WTC11 (cell line): Measurements from ENCODE around the gene ACACA. TPM values are rescaled to one million over a fixed set of nuclear protein-coding genes. Genes with fewer than 3 reads are reported as not detected.

Experiments
- ATAC-seq: fragments of 200-7000 bp; cut with Tn5 transposase; 2 replicates; pipeline ENCODE4 v1.10.0; 2021; ENCODE audit warnings: mild to moderate bottlenecking, moderate library complexity
- CTCF ChIA-PET: fragments of 300-600 bp; sonication (Branson Sonifier 250); formaldehyde crosslinking; loops from one replicate; lab custom pipeline; 2021; ENCODE audit warnings: antibody characterized with exemption; lab: Charles Lee
- POLR2A ChIA-PET: fragments of 350-600 bp; sonication (Branson Sonifier 250); formaldehyde crosslinking; loops from one replicate; lab custom pipeline; 2021; ENCODE audit warnings: antibody characterized with exemption; lab: Charles Lee
- DNase-seq: peaks from one replicate; pipeline ENCODE4 v3.0.0; 2021; ENCODE audit warnings: low spot score
- H3K27ac Mint-ChIP-seq: 2 replicates; pipeline ENCODE4 v1.8.0; 2021; ENCODE audit warnings: mixed read lengths
- H3K27me3 Mint-ChIP-seq: 2 replicates; pipeline ENCODE4 v1.8.0; 2021; ENCODE audit warnings: low read depth, mild to moderate bottlenecking, moderate library complexity, mixed read lengths
- H3K36me3 Mint-ChIP-seq: 2 replicates; pipeline ENCODE4 v1.8.0; 2021; ENCODE audit warnings: mixed read lengths
- H3K4me1 Mint-ChIP-seq: 2 replicates; pipeline ENCODE4 v1.8.0; 2022; ENCODE audit warnings: mixed read lengths
- H3K4me3 Mint-ChIP-seq: 2 replicates; pipeline ENCODE4 v1.8.0; 2021; ENCODE audit warnings: mild to moderate bottlenecking, moderate library complexity, mixed read lengths
- H3K9me3 Mint-ChIP-seq: 2 replicates; pipeline ENCODE4 v1.8.0; 2021; ENCODE audit warnings: mixed read lengths
- AFF4 ChIP-seq: sonication (generic); formaldehyde crosslinking; IDR thresholded peaks from 2 replicates; pipeline ENCODE4 v1.8.1; 2023; ENCODE audit warnings: mild to moderate bottlenecking, missing genetic modification reagents, borderline replicate concordance
- AR ChIP-seq: fragments of 250-450 bp; sonication (Bioruptor Pico); IDR thresholded peaks from 2 replicates; pipeline ENCODE4 v1.9.0; 2021; ENCODE audit warnings: mild to moderate bottlenecking
- CDX4 ChIP-seq: fragments of 250-450 bp; sonication (Bioruptor Pico); IDR thresholded peaks from 2 replicates; pipeline ENCODE4 v1.9.0; 2021; ENCODE audit warnings: moderate library complexity, mild to moderate bottlenecking, inconsistent platforms, borderline replicate concordance
- CTCF ChIP-seq: fragments of 200-600 bp; IDR thresholded peaks from 2 replicates; pipeline ENCODE4 v1.8.0; 2022; ENCODE audit warnings: antibody characterized with exemption
- ETV6 ChIP-seq: sonication (generic); formaldehyde crosslinking; IDR thresholded peaks from 2 replicates; pipeline ENCODE4 v1.8.1; 2022; ENCODE audit warnings: mild to moderate bottlenecking, missing genetic modification reagents
- FOXJ3 ChIP-seq: sonication (generic); formaldehyde crosslinking; IDR thresholded peaks from 2 replicates; pipeline ENCODE4 v1.9.0; 2021; ENCODE audit warnings: missing genetic modification reagents, mild to moderate bottlenecking, borderline replicate concordance
- HMGXB4 ChIP-seq: sonication (generic); formaldehyde crosslinking; IDR thresholded peaks from 2 replicates; pipeline ENCODE4 v1.8.1; 2023; ENCODE audit warnings: mild to moderate bottlenecking, moderate library complexity, missing genetic modification reagents
- NFE2L1 ChIP-seq: sonication (generic); formaldehyde crosslinking; IDR thresholded peaks from 2 replicates; pipeline ENCODE4 v1.8.1; 2023; ENCODE audit warnings: missing genetic modification reagents
- NR2C2 ChIP-seq: sonication (generic); formaldehyde crosslinking; IDR thresholded peaks from 2 replicates; pipeline ENCODE4 v1.8.0; 2022; ENCODE audit warnings: mild to moderate bottlenecking, missing genetic modification reagents
- PRDM15 ChIP-seq: sonication (generic); formaldehyde crosslinking; IDR thresholded peaks from 2 replicates; pipeline ENCODE4 v1.8.0; 2022; ENCODE audit warnings: missing genetic modification reagents
- TEAD4 ChIP-seq: sonication (generic); formaldehyde crosslinking; IDR thresholded peaks from 2 replicates; pipeline ENCODE4 v1.8.0; 2022; ENCODE audit warnings: mild to moderate bottlenecking, missing genetic modification reagents
- total RNA-seq: library from RNA; stranded (reverse); gene quantifications from 3 replicates; pipeline ENCODE4 v1.2.3, GENCODE V29; 2021

Gene ACACA
- total RNA-seq, 1 experiment from 2014 or later = 167 TPM

- ChIA-PET CTCF (interaction anchor here (1.2 kb wide), 2 partner anchors 42 to 241 kb away, joined by 3 to 4 read pairs; no protein-coding TSS in a partner anchor), POLR2A (interaction anchor here (0.6 kb wide), 1 partner anchor 42 kb away, joined by 3 read pairs; no protein-coding TSS in a partner anchor)
- ATAC-seq = no peak; the same call in 1 of the 2 replicates
- H3K27ac Mint-ChIP-seq = peak overlapping the region; percentile 78
- peaks cover 12% of the 10 kb centered on the region for H3K36me3 Mint-ChIP-seq
- DNase-seq = no peak
- peaks cover 51% of the 10 kb centered on the region for H3K4me1 Mint-ChIP-seq
- H3K4me3 Mint-ChIP-seq = no peak overlapping the region
- H3K27me3 Mint-ChIP-seq = no peaks in the 10 kb centered on the region
- no peaks in the 10 kb centered on the region for H3K9me3 Mint-ChIP-seq
- TF ChIP-seq AFF4 (CRISPR knock-in tag) = no peak
- TF ChIP-seq FOXJ3 (CRISPR knock-in tag) = no peak
- TF ChIP-seq CTCF = no peak
- no peak for TF ChIP-seq CDX4 (CRISPR knock-in tag)
- no peak for TF ChIP-seq HMGXB4 (CRISPR knock-in tag)
- no peak for TF ChIP-seq TEAD4 (CRISPR knock-in tag)
- TF ChIP-seq PRDM15 (CRISPR knock-in tag) = no peak
- no peak for TF ChIP-seq NR2C2
- TF ChIP-seq AR (CRISPR knock-in tag) = no peak
- no peak for TF ChIP-seq ETV6
- TF ChIP-seq NFE2L1 (CRISPR knock-in tag) = no peak
These were observed 274.7 kb downstream of the ACACA start for GRCh38 chr17:37131669-37132611.
